LoVo (cell line): ENCODE data around the gene KNL1.
A peak's percentile ranks its signal among the peaks of the same experiment; 100 is the strongest.
"Not testable (repeated sequence)": the region's sequence is repeated elsewhere in the genome, so short reads cannot be mapped to it uniquely, and the experiment has no call there.

Experiments
- DNase-seq: peaks from one replicate; pipeline ENCODE4 v3.0.0-alpha.2; 2016; ENCODE audit warnings: low spot score

Gene KNL1

GRCh38 chr15:40664909-40665308, 70.9 kb downstream of the KNL1 start:
- DNase-seq, result no peak

DNA sequence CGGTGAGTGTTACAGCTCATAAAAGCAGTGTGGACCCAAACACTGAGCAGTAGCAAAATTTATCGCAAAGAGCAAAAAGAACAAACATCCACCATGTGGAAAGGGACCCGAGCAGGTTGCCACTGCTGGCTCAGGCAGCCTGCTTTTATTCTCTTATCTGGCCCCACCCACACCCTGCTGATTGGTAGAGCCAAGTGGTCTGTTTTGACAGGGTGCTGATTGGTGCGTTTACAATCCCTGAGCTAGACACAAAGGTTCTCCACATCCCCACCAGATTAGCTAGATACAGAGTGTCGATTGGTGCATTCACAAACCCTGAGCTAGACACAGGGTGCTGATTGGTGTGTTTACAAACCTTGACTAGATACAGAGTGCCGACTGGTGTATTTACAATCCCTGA, 82.2 kb downstream of the KNL1 start:
- DNase-seq, result not testable (repeated sequence)

DNA sequence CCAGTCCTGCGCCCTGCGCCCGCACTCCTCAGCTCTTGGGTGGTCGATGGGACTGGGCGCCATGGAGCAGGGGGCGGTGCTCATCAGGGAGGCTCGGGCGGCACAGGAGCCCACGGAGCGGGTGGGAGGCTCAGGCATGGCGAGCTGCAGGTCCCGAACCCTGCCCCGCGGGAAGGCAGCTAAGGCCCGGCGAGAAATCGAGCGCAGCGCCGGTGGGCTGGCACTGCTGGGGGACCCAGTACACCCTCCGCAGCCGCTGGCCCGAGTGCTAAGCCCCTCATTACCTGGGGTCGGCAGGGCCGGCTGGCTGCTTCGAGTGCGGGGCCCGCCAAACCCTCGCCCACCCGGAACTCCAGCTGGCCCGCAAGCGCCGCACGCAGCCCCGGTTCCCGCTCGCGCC, 82.9 kb downstream of the KNL1 start:
- not testable (repeated sequence) for DNase-seq

GRCh38 chr15:40680151-40680550, 86.1 kb downstream of the KNL1 start:
- DNase-seq, result no peak

- DNase-seq, result not testable (repeated sequence)
These were observed 86.9 kb downstream of the KNL1 start for GRCh38 chr15:40680959-40681358.

- no peak for DNase-seq
These were observed 90.3 kb downstream of the KNL1 start for GRCh38 chr15:40684381-40684780.

GRCh38 chr15:40685376-40685775, 91.3 kb downstream of the KNL1 start:
- no peak for DNase-seq

GRCh38 chr15:40688932-40689799, 95.1 kb downstream of the KNL1 start:
- no peak for DNase-seq

DNA sequence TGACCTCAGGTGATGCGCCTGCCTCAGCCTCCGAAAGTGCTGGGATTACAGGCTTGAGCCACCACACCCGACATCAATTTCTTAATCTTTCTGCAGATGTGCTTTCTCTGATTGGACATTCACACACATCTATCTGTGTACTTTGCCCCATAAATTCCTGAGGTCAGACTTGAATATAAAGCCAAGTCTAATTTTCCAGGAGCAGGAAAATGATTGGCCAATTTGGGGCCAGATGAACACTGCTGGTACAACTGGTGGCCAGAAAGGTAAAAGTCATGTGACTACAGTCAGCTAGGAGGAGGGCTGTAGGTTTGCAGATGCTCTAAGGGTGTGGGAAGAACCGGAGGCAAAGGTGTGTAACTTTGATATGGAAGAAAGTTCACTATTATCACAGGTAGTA, 97.7 kb downstream of the KNL1 start:
- DNase-seq, result peak; percentile 72

GRCh38 chr15:40693904-40694687, 100.0 kb downstream of the KNL1 start:
- DNase-seq, result no peak

- DNase-seq, result peak; percentile 97
These were observed 100.8 kb downstream of the KNL1 start, which contains the start of gene RAD51 for GRCh38 chr15:40694688-40695468. TSS of gene RAD51 (plus strand) at chr15:40695174. CDS start at chr15:40698759, 3,585 bp downstream.

DNA sequence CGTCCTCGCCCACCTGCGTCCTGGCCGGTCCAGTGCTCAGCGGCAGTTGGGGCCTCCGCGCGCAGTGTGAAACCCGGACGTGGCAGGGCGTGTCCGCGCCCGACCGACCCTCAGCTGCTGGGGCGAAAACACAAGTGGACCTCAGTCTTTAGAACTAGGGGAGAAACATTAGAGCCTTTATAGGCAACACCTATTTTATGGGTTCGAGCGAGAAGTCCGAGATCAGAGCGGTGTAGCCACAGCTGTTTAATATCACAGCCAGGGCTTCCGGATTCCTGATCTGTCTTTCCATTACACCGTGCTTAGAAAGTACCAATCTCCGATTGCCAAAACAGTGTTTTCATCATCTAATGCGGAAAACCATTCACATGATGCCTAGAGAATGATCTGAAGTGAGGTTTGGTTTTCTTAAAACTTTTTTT, 101.4 kb downstream of the KNL1 start:
- no peak for DNase-seq

DNA sequence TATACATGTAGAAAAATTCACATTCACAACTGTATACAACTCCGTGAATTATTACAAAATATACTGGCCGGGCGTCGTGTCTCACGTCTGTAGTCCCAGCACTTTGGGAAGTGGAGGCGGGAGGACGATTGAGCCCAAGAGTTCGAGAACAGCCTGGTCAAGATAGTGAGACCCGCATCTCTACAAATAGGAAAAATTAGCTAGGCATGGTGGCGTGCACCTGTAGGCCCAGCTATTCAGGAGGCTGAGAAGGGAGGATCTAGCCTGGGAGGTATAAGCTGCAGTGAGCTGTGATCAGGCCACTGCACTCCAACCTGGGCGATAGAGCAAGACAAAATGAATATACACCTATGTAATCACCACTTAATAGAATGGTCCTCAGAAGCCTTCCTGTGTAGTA, 102.2 kb downstream of the KNL1 start:
- DNase-seq, result no peak

DNA sequence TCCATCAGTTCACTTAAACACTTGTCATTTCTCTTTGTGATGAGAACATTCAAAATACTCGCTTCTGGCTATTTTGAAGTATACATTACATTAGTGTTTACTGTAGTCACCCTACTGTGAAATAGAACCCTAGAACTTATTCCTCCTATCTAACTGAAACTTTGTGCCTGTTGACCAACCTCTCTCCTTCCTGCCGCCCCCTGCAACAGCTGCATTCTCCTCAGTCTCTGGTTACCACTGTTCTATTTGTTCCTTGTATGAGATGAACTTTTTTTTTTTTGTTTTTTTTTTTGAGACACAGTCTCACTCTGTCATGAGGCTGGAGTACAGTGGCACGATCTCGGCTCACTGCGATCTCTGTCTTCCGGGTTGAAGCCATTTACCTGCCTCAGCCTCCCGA, 103.9 kb downstream of the KNL1 start:
- DNase-seq, result no peak

GRCh38 chr15:40702077-40702476, 108.0 kb downstream of the KNL1 start:
- no peak for DNase-seq

DNA sequence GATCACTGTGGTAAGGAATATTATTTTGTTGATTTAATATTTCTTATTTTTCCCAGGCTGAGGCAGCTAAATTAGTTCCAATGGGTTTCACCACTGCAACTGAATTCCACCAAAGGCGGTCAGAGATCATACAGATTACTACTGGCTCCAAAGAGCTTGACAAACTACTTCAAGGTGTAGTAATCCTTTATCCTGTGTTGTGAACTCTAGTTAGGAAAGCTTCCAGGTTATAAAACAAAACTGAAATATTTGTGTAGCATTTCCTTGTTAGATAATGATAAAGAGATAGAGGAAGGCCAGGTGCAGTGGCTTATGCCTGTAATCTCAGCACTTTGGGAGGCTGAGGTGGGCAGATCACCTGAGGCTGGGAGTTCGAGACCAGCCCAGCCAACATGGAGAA, 112.1 kb downstream of the KNL1 start:
- DNase-seq, result no peak
